H1 (cell line): ENCODE measurements around the gene UBXN11. TPM values are rescaled to one million over a fixed set of nuclear protein-coding genes. Genes with fewer than 3 reads are reported as not detected.

Experiments used
- CTCF ChIA-PET: fragments of 300-600 bp; sonication (Branson Sonifier 250); formaldehyde crosslinking; loops from one replicate; lab custom pipeline; 2021; ENCODE audit not compliant: partially characterized antibody; lab: Charles Lee
- POLR2A ChIA-PET: fragments of 300-600 bp; sonication (Branson Sonifier 250); formaldehyde crosslinking; loops from one replicate; lab custom pipeline; 2021; ENCODE audit warnings: inconsistent platforms; ENCODE audit not compliant: partially characterized antibody; lab: Charles Lee
- DNase-seq, 2 experiments: peaks; one replicate each; pipeline versions ENCODE4 v3.0.0 to v3.0.0-alpha.2; 2010 to 2022; ENCODE audit warnings: low spot score in 2 of 2, low read depth in 1 of 2, mixed read lengths in 1 of 2
- FAIRE-seq: peaks from 2 replicates; lab custom pipeline; 2011; peaks lifted over from hg19 to GRCh38; lab: Jason Lieb, UNC
- H2AFZ ChIP-seq: 2 replicates; pipeline ENCODE4 v1.8.1; 2012; ENCODE audit warnings: low read length, inconsistent platforms
- H2AK5ac ChIP-seq: 2 replicates; pipeline ENCODE4 v1.6.1; 2013; ENCODE audit warnings: low read depth, low read length
- H2BK120ac ChIP-seq: replicated peaks from 2 replicates; pipeline ENCODE3; 2013; ENCODE audit warnings: low read depth, low read length, inconsistent platforms
- H2BK12ac ChIP-seq: 2 replicates; pipeline ENCODE4 v1.6.1; 2013; ENCODE audit warnings: low read depth, low read length
- H2BK15ac ChIP-seq: 2 replicates; pipeline ENCODE4 v1.6.1; 2013; ENCODE audit warnings: low read length
- H2BK20ac ChIP-seq: 2 replicates; pipeline ENCODE4 v1.6.1; 2013; ENCODE audit warnings: low read length
- H2BK5ac ChIP-seq: 2 replicates; pipeline ENCODE4 v1.6.1; 2013; ENCODE audit warnings: low read depth, low read length
- H3K14ac ChIP-seq: 2 replicates; pipeline ENCODE4 v1.6.1; 2013; ENCODE audit warnings: inconsistent platforms; ENCODE audit not compliant: insufficient read length
- H3K18ac ChIP-seq: 2 replicates; pipeline ENCODE4 v1.6.1; 2013; ENCODE audit warnings: low read length; ENCODE audit errors: extremely low read depth
- H3K23ac ChIP-seq: 2 replicates; pipeline ENCODE4 v1.6.1; 2013; ENCODE audit warnings: inconsistent platforms; ENCODE audit not compliant: insufficient read length
- H3K23me2 ChIP-seq: 2 replicates; pipeline ENCODE4 v1.6.1; 2013; ENCODE audit warnings: low read depth, low read length
- H3K27ac ChIP-seq: 2 replicates; pipeline ENCODE4 v1.6.1; 2011; ENCODE audit warnings: low read depth, low read length, inconsistent platforms
- H3K27me3 ChIP-seq, 4 experiments: replicated peaks in 1 of 4; 1 replicate in 1 of 4; 2 replicates in 3 of 4; pipeline versions ENCODE4 v1.6.1 to v1.8.1; 2011 to 2013; ENCODE audit warnings: low read length in 3 of 4, mild to moderate bottlenecking in 3 of 4, inconsistent platforms in 2 of 4, mixed read lengths in 2 of 4, moderate library complexity in 1 of 4; ENCODE audit not compliant: control insufficient read depth in 3 of 4, insufficient read depth in 3 of 4; ENCODE audit errors: extremely low read depth in 1 of 4
- H3K36me3 ChIP-seq, 4 experiments: 2 replicates each; pipeline versions ENCODE4 v1.6.1 to v1.8.1; 2011 to 2013; ENCODE audit warnings: mild to moderate bottlenecking in 4 of 4, low read length in 3 of 4, moderate library complexity in 2 of 4, control low read depth in 1 of 4, inconsistent platforms in 1 of 4; ENCODE audit not compliant: insufficient read depth in 4 of 4, control insufficient read depth in 2 of 4
- H3K4ac ChIP-seq: replicated peaks from 2 replicates; pipeline ENCODE3; 2013; ENCODE audit warnings: low read length, low read depth, mixed read lengths, inconsistent platforms; ENCODE audit not compliant: insufficient read length
- H3K4me1 ChIP-seq, 4 experiments: replicated peaks in 1 of 4; 1 replicate in 1 of 4; 2 replicates in 3 of 4; pipeline versions ENCODE4 v1.6.1 to v1.8.1; 2011 to 2013; ENCODE audit warnings: low read length in 3 of 4, inconsistent platforms in 2 of 4, mixed read lengths in 1 of 4; ENCODE audit not compliant: insufficient read depth in 4 of 4, control insufficient read depth in 3 of 4
- H3K4me2 ChIP-seq, 2 experiments: 2 replicates each; pipeline versions ENCODE4 v1.6.1 to v1.8.1; 2011 to 2013; ENCODE audit warnings: low read depth in 2 of 2, low read length in 2 of 2, control low read depth in 1 of 2, inconsistent platforms in 1 of 2, mild to moderate bottlenecking in 1 of 2; ENCODE audit not compliant: insufficient read depth in 1 of 2
- H3K4me3 ChIP-seq, 4 experiments: fragments of 200-600, 300-600 bp in 1 of 4; sonication (generic), shearing (Covaris generic), sonication (Bioruptor Twin) in 1 of 4; 2 replicates each; pipeline versions ENCODE4 v1.5.1 to v1.8.1; 2011 to 2016; ENCODE audit warnings: low read length in 4 of 4, low read depth in 3 of 4, control low read depth in 2 of 4, inconsistent platforms in 2 of 4, mild to moderate bottlenecking in 2 of 4, mixed read lengths in 1 of 4, moderate library complexity in 1 of 4; ENCODE audit not compliant: insufficient read depth in 2 of 4; ENCODE audit errors: extremely low read depth in 1 of 4
- H3K56ac ChIP-seq: replicated peaks from 2 replicates; pipeline ENCODE3; 2013; ENCODE audit warnings: low read depth, mild to moderate bottlenecking, mixed read lengths, low read length, inconsistent platforms; ENCODE audit not compliant: insufficient read length
- H3K79me1 ChIP-seq: 2 replicates; pipeline ENCODE4 v1.6.1; 2013; ENCODE audit warnings: low read depth, low read length, control low read depth
- H3K79me2 ChIP-seq, 2 experiments: 2 replicates each; pipeline versions ENCODE4 v1.6.1 to v1.8.1; 2012 to 2013; ENCODE audit warnings: low read length in 2 of 2, mild to moderate bottlenecking in 2 of 2, inconsistent platforms in 1 of 2; ENCODE audit not compliant: insufficient read depth in 2 of 2, control insufficient read depth in 1 of 2
- H3K9ac ChIP-seq, 4 experiments: replicated peaks in 1 of 4; 1 replicate in 1 of 4; 2 replicates in 3 of 4; pipeline versions ENCODE4 v1.6.1 to v1.8.1; 2011 to 2013; ENCODE audit warnings: low read depth in 3 of 4, low read length in 3 of 4, control low read depth in 2 of 4, mild to moderate bottlenecking in 2 of 4, moderate library complexity in 2 of 4, inconsistent platforms in 1 of 4; ENCODE audit errors: extremely low read depth in 1 of 4
- H3K9me3 ChIP-seq, 2 experiments: 2 replicates each; pipeline versions ENCODE4 v1.6.1 to v1.8.1; 2012 to 2013; ENCODE audit warnings: mild to moderate bottlenecking in 2 of 2, moderate library complexity in 2 of 2, control low read depth in 1 of 2, inconsistent platforms in 1 of 2, low read depth in 1 of 2, low read length in 1 of 2, mixed read lengths in 1 of 2; ENCODE audit not compliant: insufficient read depth in 2 of 2
- H4K20me1 ChIP-seq, 2 experiments: replicated peaks in 1 of 2; 2 replicates each; pipeline versions ENCODE3 to v1.8.1; 2011 to 2013; ENCODE audit warnings: inconsistent platforms in 2 of 2, low read length in 2 of 2, mild to moderate bottlenecking in 1 of 2; ENCODE audit not compliant: insufficient read depth in 2 of 2, control insufficient read depth in 1 of 2
- H4K5ac ChIP-seq: 2 replicates; pipeline ENCODE4 v1.6.1; 2013; ENCODE audit warnings: low read length, low read depth, mixed read lengths, inconsistent platforms; ENCODE audit not compliant: insufficient read length
- H4K8ac ChIP-seq: 2 replicates; pipeline ENCODE4 v1.8.0; 2013; ENCODE audit warnings: mild to moderate bottlenecking, moderate library complexity, low read length, inconsistent platforms; ENCODE audit not compliant: insufficient read depth; ENCODE audit errors: extremely low read depth
- H4K91ac ChIP-seq: replicated peaks from 2 replicates; pipeline ENCODE3; 2013; ENCODE audit warnings: low read length, mixed read lengths, inconsistent platforms; ENCODE audit not compliant: insufficient read length
- ASH2L ChIP-seq: fragments of 200-600, 300-600 bp; sonication (generic); IDR thresholded peaks from one replicate; pipeline ENCODE4 v1.7.1; 2017; ENCODE audit warnings: low read length
- BCL11A ChIP-seq, 2 experiments: IDR thresholded peaks; one replicate each; pipeline ENCODE4 v1.6.1; 2011; ENCODE audit warnings: low read depth in 2 of 2, low read length in 2 of 2, mild to moderate bottlenecking in 2 of 2
- CTBP2 ChIP-seq: IDR thresholded peaks from 2 replicates; pipeline ENCODE4 v1.7.0; 2011; ENCODE audit warnings: borderline replicate concordance, mild to moderate bottlenecking, moderate library complexity, mixed read lengths, low read length; ENCODE audit not compliant: insufficient read depth, insufficient read length
- GABPA ChIP-seq: IDR thresholded peaks from 2 replicates; pipeline ENCODE4 v1.6.1; 2011; ENCODE audit warnings: mild to moderate bottlenecking, low read length, moderate library complexity, borderline replicate concordance; ENCODE audit not compliant: insufficient read depth
- SAP30 ChIP-seq: fragments of 300-600 bp; sonication (generic); IDR thresholded peaks from 2 replicates; pipeline ENCODE4 v1.7.1; 2012; ENCODE audit warnings: low read length, moderate library complexity, mild to moderate bottlenecking, inconsistent platforms; ENCODE audit not compliant: insufficient read depth, insufficient replicate concordance
- WGBS, 2 experiments: shearing (Covaris generic) in 1 of 2; methylation state at CpG; one replicate each; pipeline versions ENCODE4 v1.1.6 to v1.1.7; 2013 to 2015; ENCODE audit warnings: low lambda C conversion rate in 2 of 2, mixed read lengths in 2 of 2, inconsistent platforms in 1 of 2, low coverage in 1 of 2, missing lambda C conversion rate in 1 of 2; ENCODE audit not compliant: insufficient replicate concordance in 2 of 2, insufficient coverage in 1 of 2, insufficient read length in 1 of 2; ENCODE audit errors: extremely low coverage in 1 of 2, missing lambda C conversion rate in 1 of 2; 5-methylcytosine and 5-hydroxymethylcytosine counted together
- polyA plus RNA-seq, 7 experiments: library from polyadenylated mRNA; depleted of rRNA in 3 of 7; stranded (reverse) in 5 of 7; unstranded in 2 of 7; fragments of >200 nt in 5 of 7; fragments of 200-250 nt in 2 of 7; gene quantifications; 1 replicate in 5 of 7; 2 replicates in 1 of 7; 4 replicates in 1 of 7; pipeline versions ENCODE4 v1.2.1 to v1.2.3, GENCODE V29; 2011 to 2013; ENCODE audit warnings: missing spikeins in 2 of 7, mixed read lengths in 2 of 7
- total RNA-seq: library from RNA; stranded (reverse); fragmentation: NEBNext Ultra II Directional; extraction: Animal tissue kit (Norgen Biotek cat#: 25700); gene quantifications from 2 replicates; pipeline ENCODE4 v1.2.1, GENCODE V29; 2021

The UBXN11 gene
- total and polyA plus RNA-seq, 2 of the 8 experiments (the other 6 are each of a cell fraction or from before 2014, with no cell fraction given): 6.3 to 10.4 TPM

DNA sequence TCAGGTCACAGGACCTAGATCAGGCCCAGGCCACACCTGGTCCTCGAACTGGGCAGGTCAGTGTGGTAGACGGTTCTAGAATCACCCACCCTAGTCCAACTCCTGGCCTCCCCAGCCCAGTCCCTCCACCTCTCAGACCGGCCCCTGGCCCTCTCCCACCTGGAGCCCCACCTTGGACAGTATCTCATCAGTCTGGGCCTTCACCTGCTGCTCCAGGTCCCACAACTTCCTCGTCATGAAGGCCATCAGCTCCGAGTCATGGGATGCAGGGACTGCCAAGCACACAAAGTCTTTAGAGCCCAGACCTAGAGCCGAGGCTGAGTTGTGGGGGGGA, 8.7 kb downstream of the UBXN11 start:
- POLR2A ChIA-PET: interaction anchor here (0.5 to 0.9 kb wide), 2 partner anchors 8 to 77 kb away, joined by 3 read pairs; no protein-coding TSS in a partner anchor

More for the DNA sequence above, 8.7 kb downstream of the UBXN11 start:
- H3K27me3 ChIP-seq: no peaks in the 10 kb centered on the region
- no peak overlapping the region for H2BK20ac ChIP-seq
- no peak overlapping the region for H3K9ac ChIP-seq
- no peak overlapping the region for H4K91ac ChIP-seq
- H3K79me2 ChIP-seq: no peaks in the 10 kb centered on the region
- no peak overlapping the region for H3K4ac ChIP-seq
- no peak overlapping the region for H2AK5ac ChIP-seq
- no peak overlapping the region for H3K14ac ChIP-seq
- FAIRE-seq (no peak), DNase-seq (no peak)
- WGBS, 2 experiments: 66% methylated on average over 6 of the region's 6 CpGs; no CpG with 5 or more reads in 1 of the 2 experiments
- H3K36me3 ChIP-seq: no peaks in the 10 kb centered on the region
- CTCF ChIA-PET: interaction anchor here (0.8 to 57.0 kb wide), 4 partner anchors 5 to 233 kb away, joined by 3 to 1530 read pairs (median 766); partner anchors contain the start of genes CD52, SH3BGRL3 and UBXN11
- no peak overlapping the region for H3K4me2 ChIP-seq
- H2AFZ ChIP-seq: no peak overlapping the region
- H4K20me1 ChIP-seq: peaks cover 0 to 3% of the 10 kb centered on the region in 2 experiments
- H3K23ac ChIP-seq: no peak overlapping the region
- H3K79me1 ChIP-seq: no peaks in the 10 kb centered on the region
- no peak overlapping the region for H2BK5ac ChIP-seq
- no peak overlapping the region for H4K5ac ChIP-seq
- H3K18ac ChIP-seq: no peak overlapping the region; the same call in 1 of the 2 replicates
- no peak overlapping the region for H3K27ac ChIP-seq
- no peak overlapping the region for H3K4me3 ChIP-seq
- no peak overlapping the region for H2BK120ac ChIP-seq
- no peak overlapping the region for H2BK15ac ChIP-seq
- no peaks in the 10 kb centered on the region for H3K4me1 ChIP-seq
- no peak overlapping the region for H2BK12ac ChIP-seq
- H4K8ac ChIP-seq: peak overlapping the region; percentile 35; the same call in 1 of the 2 replicates
- no peaks in the 10 kb centered on the region for H3K9me3 ChIP-seq
- TF ChIP-seq CTBP2 (no peak), BCL11A (IDR thresholded peaks at IDR 0.05; ENCODE audit: low read depth in 2 of 2, low read length in 2 of 2) (no peak), SAP30 (no peak), ASH2L (no peak), GABPA (no peak)
- TF ChIP-seq, all 59 proteins: peak for 0
- H3K56ac ChIP-seq: no peak overlapping the region
- H3K23me2 ChIP-seq: no peaks in the 10 kb centered on the region
